Glutamatergic neuron (in vitro differentiated cells): Measurements from ENCODE around the gene ASB11. TPM values are rescaled to one million over a fixed set of nuclear protein-coding genes. Genes with fewer than 3 reads are reported as not detected.

ENCODE experiments used
- DNase-seq: peaks from one replicate; pipeline ENCODE4 v3.0.0; 2022
- H3K27ac Mint-ChIP-seq: one replicate; pipeline ENCODE4 v1.8.0; 2020; ENCODE audit warnings: mild to moderate bottlenecking, mixed read lengths, inconsistent platforms; ENCODE audit not compliant: unreplicated experiment
- H3K27me3 Mint-ChIP-seq: one replicate; pipeline ENCODE4 v1.8.0; 2020; ENCODE audit warnings: mild to moderate bottlenecking, moderate library complexity, mixed read lengths, inconsistent platforms; ENCODE audit not compliant: unreplicated experiment
- H3K36me3 Mint-ChIP-seq: one replicate; pipeline ENCODE4 v1.8.0; 2020; ENCODE audit warnings: mild to moderate bottlenecking, mixed read lengths, inconsistent platforms; ENCODE audit not compliant: unreplicated experiment
- H3K4me1 Mint-ChIP-seq: one replicate; pipeline ENCODE4 v1.8.0; 2020; ENCODE audit warnings: mild to moderate bottlenecking, low read depth, mixed read lengths, inconsistent platforms; ENCODE audit not compliant: unreplicated experiment
- H3K4me3 Mint-ChIP-seq: one replicate; pipeline ENCODE4 v1.8.0; 2020; ENCODE audit warnings: mild to moderate bottlenecking, mixed read lengths, inconsistent platforms; ENCODE audit not compliant: unreplicated experiment
- H3K9me3 Mint-ChIP-seq: one replicate; pipeline ENCODE4 v1.8.0; 2020; ENCODE audit warnings: mild to moderate bottlenecking, moderate library complexity, mixed read lengths, inconsistent platforms; ENCODE audit not compliant: unreplicated experiment
- CTCF ChIP-seq: fragments of 200-600 bp; sonication (generic); IDR thresholded peaks from one replicate; pipeline ENCODE4 v1.5.0; 2021; ENCODE audit not compliant: partially characterized antibody, unreplicated experiment
- total RNA-seq: library from RNA; stranded (reverse); fragmentation: NEBNext Ultra II Directional; extraction: Animal tissue kit (Norgen Biotek cat#: 25700); gene quantifications from one replicate; pipeline ENCODE4 v1.2.1, GENCODE V29; 2021; ENCODE audit not compliant: unreplicated experiment

The ASB11 gene
- total RNA-seq, 1 donor from 2014 or later, result not detected

DNA sequence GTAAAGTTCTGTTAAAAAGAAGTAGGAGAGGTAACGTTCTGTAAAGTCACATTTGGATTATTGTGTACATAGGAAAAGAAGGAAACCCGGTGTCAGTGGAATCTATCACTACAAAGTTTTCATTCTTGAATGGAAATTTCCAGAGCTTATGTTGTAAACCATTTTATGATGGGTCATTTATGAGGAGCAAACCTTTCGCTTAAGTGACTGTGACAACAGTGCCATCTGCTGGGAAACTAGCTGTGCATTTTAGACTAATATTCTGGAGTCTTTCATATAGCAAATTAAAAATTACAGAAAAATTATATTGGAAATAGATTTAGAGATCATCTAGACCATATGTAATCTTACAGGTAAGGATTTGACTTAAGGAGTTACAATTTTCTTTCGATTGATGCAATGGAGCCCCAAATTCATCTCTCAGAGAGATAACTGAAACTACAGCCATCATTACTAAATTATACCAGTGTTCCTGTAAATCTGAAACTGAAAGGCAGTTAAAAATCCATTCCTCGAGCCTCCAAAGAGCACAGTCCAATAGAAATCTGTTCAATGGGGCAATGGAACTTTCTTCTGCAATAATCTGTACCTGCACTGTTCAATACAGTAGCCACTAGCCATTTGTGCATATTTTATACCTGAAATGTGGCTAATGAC, 72.4 kb downstream of the ASB11 start:
- H3K9me3 Mint-ChIP-seq, result no peaks in the 10 kb centered on the region
- H3K36me3 Mint-ChIP-seq, result no peaks in the 10 kb centered on the region
- DNase-seq, result peak; percentile 27
- TF ChIP-seq CTCF, result no peak
- no peaks in the 10 kb centered on the region for H3K27me3 Mint-ChIP-seq
- no peaks in the 10 kb centered on the region for H3K4me1 Mint-ChIP-seq
- no peak overlapping the region for H3K4me3 Mint-ChIP-seq
- no peak overlapping the region for H3K27ac Mint-ChIP-seq

GRCh38 chrX:15241301-15241700, 74.1 kb downstream of the ASB11 start:
- Mint-ChIP-seq H3K4me3 (no peak overlapping the region), H3K27me3 (no peaks in the 10 kb centered on the region), H3K27ac (no peak overlapping the region), H3K9me3 (no peaks in the 10 kb centered on the region), H3K36me3 (no peaks in the 10 kb centered on the region), H3K4me1 (no peaks in the 10 kb centered on the region)
- DNase-seq, result no peak
- TF ChIP-seq CTCF, result no peak

DNA sequence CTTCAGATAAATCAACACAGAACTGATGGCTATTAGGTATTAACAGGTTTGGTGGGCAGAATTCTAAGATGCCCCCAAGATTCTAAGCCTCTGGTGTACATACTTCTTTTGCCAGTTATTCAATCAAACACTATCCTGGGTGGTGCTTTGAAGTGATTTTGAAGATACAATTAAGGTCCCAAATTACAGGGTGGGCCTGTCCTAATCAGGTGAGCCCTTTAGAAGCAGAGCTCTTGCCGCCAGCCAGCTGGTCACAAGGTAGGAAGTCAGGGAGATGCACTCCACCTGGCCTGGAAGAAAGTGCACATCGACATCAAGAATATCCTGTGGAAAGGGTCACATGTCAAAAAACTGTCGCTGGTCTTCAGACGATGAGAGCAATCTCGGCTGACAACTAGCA, 75.0 kb downstream of the ASB11 start:
- Mint-ChIP-seq H3K4me1 (no peaks in the 10 kb centered on the region), H3K27me3 (no peaks in the 10 kb centered on the region), H3K9me3 (no peaks in the 10 kb centered on the region), H3K27ac (no peak overlapping the region), H3K36me3 (no peaks in the 10 kb centered on the region), H3K4me3 (no peak overlapping the region)
- TF ChIP-seq CTCF, result no peak
- DNase-seq, result no peak

- no peaks in the 10 kb centered on the region for H3K9me3 Mint-ChIP-seq
Observed at GRCh38 chrX:15236146-15236545, 79.3 kb downstream of the ASB11 start.

More at GRCh38 chrX:15236146-15236545, 79.3 kb downstream of the ASB11 start:
- H3K27me3 Mint-ChIP-seq, result no peaks in the 10 kb centered on the region
- no peak for TF ChIP-seq CTCF
- no peak overlapping the region for H3K4me3 Mint-ChIP-seq
- no peak overlapping the region for H3K27ac Mint-ChIP-seq
- no peaks in the 10 kb centered on the region for H3K36me3 Mint-ChIP-seq
- DNase-seq, result no peak
- no peaks in the 10 kb centered on the region for H3K4me1 Mint-ChIP-seq
